ENCODE results near the gene CDKN3.
A peak's percentile ranks its signal among the peaks of the same experiment; 100 is the strongest.
"Not testable (repeated sequence)": the region's sequence is repeated elsewhere in the genome, so short reads cannot be mapped to it uniquely, and the experiment has no call there.

Gene CDKN3

DNA sequence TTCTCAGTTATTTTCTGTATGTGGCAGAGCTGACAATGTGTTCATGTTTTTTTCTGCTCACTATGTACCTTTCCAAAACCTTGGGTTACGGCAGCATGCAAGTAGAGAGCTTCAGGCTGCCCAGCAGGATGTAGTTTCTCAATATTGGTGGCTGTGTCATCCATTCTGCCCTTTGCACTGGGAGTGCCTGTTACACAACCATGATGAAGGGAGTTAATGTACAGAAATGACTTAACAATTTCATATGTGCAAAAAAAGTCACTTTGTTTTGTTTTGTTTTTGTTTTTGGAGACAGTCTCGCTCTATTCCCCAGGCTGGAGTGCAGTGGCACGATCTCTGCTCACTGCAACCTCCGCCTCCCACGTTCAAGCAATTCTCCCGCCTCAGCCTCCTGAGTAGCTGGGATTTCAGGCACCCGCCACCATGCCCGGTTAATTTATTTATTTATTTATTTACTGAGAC lies 50.5 kb downstream of the CDKN3 start:
- DNase-seq (ENCODE audit: low read depth): peak; percentile 52

GRCh38 chr14:54450535-54450934 lies 53.7 kb downstream of the CDKN3 start:
- DNase-seq (ENCODE audit: low read depth): no peak
- no peak overlapping the region for H3K4me3 ChIP-seq (ENCODE audit: low read depth, low read length)

More for the DNA sequence above, 50.5 kb downstream of the CDKN3 start:
- H3K4me3 ChIP-seq (ENCODE audit: low read depth, low read length): no peak overlapping the region

DNA sequence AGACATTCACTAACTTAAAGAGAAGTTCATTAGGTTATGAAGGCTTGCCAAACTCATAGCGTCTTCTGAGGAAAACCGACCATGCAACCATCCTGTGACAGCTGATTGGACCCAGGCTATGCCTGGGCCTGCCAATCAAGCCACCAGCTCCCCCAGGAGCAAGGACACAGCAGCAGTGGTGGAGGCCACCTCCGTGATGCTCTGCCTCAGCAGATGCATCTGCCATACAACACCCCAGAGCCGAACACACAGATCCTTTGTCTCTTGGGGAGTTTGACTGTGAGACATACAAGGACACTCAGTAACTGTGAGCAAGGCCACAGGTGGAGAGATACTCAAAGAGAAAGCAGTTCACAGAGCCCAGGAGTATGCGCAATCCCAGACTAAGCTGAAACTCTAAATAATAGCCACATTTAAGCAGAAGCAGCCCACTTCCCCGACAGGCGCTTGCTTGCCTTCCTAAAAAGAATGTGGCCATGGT lies 54.4 kb downstream of the CDKN3 start:
- no peak overlapping the region for H3K4me3 ChIP-seq (ENCODE audit: low read depth, low read length)
- no peak for DNase-seq (ENCODE audit: low read depth)

GRCh38 chr14:54451961-54452360 lies 55.2 kb downstream of the CDKN3 start:
- no peak for DNase-seq (ENCODE audit: low read depth)
- H3K4me3 ChIP-seq (ENCODE audit: low read depth, low read length): no peak overlapping the region

- no peak for DNase-seq (ENCODE audit: low read depth)
- H3K4me3 ChIP-seq (ENCODE audit: low read depth, low read length): no peak overlapping the region
Measured at GRCh38 chr14:54453252-54453651, 56.4 kb downstream of the CDKN3 start.

- not testable (repeated sequence) for DNase-seq (ENCODE audit: low read depth); H3K4me3 ChIP-seq (ENCODE audit: low read depth, low read length)
Measured at GRCh38 chr14:54453990-54454389, 57.2 kb downstream of the CDKN3 start.

DNA sequence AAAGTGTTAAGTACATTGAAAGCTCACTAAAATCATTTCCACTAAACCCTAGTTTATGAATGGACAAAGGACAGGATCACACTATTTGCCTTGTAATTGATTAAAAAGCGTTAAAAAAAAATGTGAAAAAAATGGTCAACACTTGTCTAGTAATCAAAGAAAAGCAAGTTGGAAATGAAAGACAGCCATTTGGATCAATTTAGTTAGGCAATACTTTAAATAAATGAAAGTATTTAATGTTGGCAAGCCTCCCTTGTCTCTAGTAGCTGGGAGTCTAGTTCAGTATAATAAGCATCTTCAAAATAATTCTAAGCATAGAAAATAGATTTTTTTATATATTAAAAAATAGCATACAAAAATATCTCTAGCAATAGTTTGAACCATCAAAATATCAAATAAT lies 58.6 kb downstream of the CDKN3 start:
- no peak for DNase-seq (ENCODE audit: low read depth)
- no peak overlapping the region for H3K4me3 ChIP-seq (ENCODE audit: low read depth, low read length)

DNA sequence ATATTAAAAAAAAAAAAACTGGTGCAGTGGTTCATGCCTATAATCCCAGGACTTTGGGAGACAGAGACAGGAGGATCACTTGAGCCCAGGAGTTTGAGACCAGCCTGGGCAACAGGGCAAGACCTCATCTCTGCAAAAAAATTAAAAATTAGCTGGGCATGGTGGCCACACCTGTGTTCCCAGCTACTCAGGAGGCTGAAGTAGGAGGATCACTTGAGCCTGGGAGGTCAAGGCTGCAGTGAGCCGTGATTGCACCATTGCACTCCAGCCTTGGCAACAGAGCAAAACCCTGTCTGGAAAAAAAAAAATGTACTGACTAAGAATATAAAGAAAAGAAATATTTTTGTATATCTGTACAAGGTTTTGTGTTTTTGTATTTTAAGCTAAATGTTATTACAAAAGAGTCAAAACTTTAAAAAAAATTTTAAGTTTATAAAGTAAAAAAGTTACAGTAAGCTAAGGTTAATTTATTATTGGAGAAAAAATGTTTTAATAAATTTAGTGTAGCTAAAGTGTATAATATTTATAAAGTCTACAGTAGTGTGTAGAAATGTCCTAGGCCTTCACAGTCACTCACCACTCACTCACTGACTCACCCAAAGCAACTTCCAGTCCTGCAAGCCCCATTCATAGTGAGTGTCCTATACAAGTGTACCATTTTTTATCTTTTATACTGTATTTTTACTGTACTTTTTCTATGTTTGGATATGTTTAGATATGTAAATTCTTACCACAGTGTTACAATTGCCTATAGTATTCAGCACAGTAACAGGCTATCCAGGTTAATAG lies 60.2 kb downstream of the CDKN3 start:
- not testable (repeated sequence) for DNase-seq (ENCODE audit: low read depth); H3K4me3 ChIP-seq (ENCODE audit: low read depth, low read length)

DNA sequence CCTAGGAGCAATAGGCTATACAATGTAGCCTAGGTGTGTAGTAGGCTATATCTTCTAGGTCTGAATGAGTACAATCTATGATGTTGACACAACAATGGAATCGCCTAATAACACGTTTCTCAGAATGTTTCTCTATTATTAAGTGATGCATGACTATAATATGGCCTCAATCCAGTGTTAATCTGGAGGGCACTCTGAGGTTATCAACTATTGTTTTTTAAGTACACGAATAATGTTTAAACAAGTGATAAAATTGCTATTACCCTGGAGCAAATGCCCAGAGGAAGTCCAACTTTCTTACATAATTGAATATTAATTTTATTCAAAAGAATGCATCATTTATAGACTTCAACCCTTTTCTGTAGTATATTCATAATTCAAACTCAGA lies 60.8 kb downstream of the CDKN3 start:
- no peak overlapping the region for H3K4me3 ChIP-seq (ENCODE audit: low read depth, low read length)
- DNase-seq (ENCODE audit: low read depth): no peak

DNA sequence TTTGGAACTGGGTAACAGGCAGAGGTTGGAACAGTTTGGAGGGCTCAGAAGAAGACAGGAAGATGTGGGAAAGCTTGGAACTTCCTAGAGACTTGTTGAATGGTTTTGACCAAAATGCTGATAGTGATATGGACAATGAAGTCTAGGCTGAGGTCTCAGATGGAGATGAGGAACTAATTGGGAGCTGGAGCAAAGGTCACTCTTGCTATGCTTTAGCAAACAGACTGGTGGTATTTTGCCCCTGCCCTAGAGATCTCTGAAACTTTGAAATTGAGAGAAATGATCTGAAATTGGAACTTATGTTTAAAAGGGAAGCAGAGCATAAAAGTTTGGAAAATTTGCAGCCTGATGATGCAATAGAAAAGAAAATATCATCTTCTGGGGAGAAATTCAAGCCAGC lies 61.7 kb downstream of the CDKN3 start:
- H3K4me3 ChIP-seq (ENCODE audit: low read depth, low read length); DNase-seq (ENCODE audit: low read depth): not testable (repeated sequence)

DNA sequence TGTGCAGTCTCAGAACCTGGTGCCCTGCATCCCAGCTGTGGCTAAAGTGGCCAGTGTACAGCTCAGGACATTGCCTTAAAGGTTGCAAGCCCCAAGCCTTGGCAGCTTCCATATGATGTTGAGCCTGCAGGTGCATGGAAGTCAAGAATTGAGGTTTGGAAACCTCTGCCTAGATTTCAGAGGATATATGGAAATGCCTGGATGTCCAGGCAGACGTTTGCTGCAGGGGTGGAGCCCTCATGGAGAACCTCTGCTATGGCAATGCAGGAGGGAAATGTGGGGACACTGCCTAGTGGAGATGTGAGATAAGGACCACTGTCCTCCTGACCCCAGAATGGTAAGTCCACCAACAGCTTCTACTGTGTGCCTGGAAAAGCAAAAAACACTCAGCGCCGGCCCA lies 62.3 kb downstream of the CDKN3 start:
- DNase-seq (ENCODE audit: low read depth): no peak
- H3K4me3 ChIP-seq (ENCODE audit: low read depth, low read length): no peak overlapping the region

- no peak for DNase-seq (ENCODE audit: low read depth)
- H3K4me3 ChIP-seq (ENCODE audit: low read depth, low read length): no peak overlapping the region
Measured at GRCh38 chr14:54462048-54462447, 65.2 kb downstream of the CDKN3 start.

- no peak overlapping the region for H3K4me3 ChIP-seq (ENCODE audit: low read depth, low read length)
- DNase-seq (ENCODE audit: low read depth): no peak
Measured at GRCh38 chr14:54465654-54466053, 68.8 kb downstream of the CDKN3 start.

DNA sequence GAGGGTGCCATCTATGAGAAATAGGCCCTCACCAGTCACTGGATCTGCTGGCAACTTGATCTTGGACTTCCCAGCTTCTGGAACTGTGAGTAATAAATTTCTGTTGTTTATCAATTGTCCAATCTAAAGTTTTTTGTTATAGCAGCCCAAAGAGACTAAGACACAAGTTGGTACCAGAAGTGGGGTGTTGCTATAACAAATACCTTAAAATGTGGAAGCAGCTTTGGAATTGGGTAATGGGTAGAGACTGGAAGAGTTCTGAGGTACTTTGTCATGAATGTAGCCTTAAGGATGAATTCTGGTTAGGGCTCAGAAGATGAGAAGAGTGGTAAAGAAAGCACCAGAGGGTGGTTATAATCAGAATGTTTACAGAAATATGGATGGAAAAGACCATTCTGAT lies 70.5 kb downstream of the CDKN3 start:
- DNase-seq (ENCODE audit: low read depth): no peak
- no peak overlapping the region for H3K4me3 ChIP-seq (ENCODE audit: low read depth, low read length)

All from skeletal muscle cell (primary cell).